Measurements from ENCODE around the gene MGME1. TPM values are rescaled to one million over a fixed set of nuclear protein-coding genes. Genes with fewer than 3 reads are reported as not detected.
A peak's percentile ranks its signal among the peaks of the same experiment; 100 is the strongest.

Gene MGME1
- total RNA-seq, 1 experiment from 2014 or later = 24.0 TPM

DNA sequence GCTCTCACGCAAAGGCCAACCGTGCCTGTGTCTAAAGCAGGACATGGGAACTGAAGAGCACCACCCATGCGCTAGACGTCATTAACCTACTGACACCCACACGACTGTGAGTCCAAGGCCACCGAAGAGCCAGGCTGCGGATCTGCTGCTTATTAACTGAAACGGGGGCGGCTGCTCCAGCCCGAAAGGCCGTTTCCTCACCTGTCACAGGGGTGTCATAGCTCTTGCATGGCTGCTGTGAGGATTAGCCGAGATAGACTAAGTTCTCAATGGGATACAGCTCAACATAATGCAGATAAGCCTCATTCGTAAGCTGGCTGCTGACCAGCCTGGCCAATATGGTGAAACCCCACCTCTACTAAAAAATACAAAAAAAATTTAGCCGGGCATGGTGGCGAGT, 62.2 kb downstream of the MGME1 start:
- ChIA-PET POLR2A (interaction anchor here (0.6 kb wide), 1 partner anchor 310 kb away, joined by 3 read pairs; no protein-coding TSS in a partner anchor), CTCF (interaction anchor here (0.6 kb wide), 1 partner anchor 10 kb away, joined by 3 read pairs; no protein-coding TSS in a partner anchor)
- no peak for DNase-seq (ENCODE audit: unreplicated experiment)
- TF ChIP-seq, protein P1, sequence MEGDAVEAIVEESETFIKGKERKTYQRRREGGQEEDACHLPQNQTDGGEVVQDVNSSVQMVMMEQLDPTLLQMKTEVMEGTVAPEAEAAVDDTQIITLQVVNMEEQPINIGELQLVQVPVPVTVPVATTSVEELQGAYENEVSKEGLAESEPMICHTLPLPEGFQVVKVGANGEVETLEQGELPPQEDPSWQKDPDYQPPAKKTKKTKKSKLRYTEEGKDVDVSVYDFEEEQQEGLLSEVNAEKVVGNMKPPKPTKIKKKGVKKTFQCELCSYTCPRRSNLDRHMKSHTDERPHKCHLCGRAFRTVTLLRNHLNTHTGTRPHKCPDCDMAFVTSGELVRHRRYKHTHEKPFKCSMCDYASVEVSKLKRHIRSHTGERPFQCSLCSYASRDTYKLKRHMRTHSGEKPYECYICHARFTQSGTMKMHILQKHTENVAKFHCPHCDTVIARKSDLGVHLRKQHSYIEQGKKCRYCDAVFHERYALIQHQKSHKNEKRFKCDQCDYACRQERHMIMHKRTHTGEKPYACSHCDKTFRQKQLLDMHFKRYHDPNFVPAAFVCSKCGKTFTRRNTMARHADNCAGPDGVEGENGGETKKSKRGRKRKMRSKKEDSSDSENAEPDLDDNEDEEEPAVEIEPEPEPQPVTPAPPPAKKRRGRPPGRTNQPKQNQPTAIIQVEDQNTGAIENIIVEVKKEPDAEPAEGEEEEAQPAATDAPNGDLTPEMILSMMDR (IDR thresholded peaks at IDR 0.05; ENCODE audit: unreplicated experiment) = no peak
- no TSS peak for BruUV-seq (replicated peaks)
- H3K27ac Mint-ChIP-seq (ENCODE audit: low read depth, unreplicated experiment) = no peak overlapping the region
- H3K4me1 Mint-ChIP-seq (ENCODE audit: insufficient read depth, unreplicated experiment) = peaks cover 5% of the 10 kb centered on the region
- no peak overlapping the region for H3K4me3 Mint-ChIP-seq (ENCODE audit: unreplicated experiment)
- no peaks in the 10 kb centered on the region for H3K36me3 Mint-ChIP-seq (ENCODE audit: insufficient read depth, unreplicated experiment)
- no peaks in the 10 kb centered on the region for H3K9me3 Mint-ChIP-seq (ENCODE audit: unreplicated experiment)
- H3K27me3 Mint-ChIP-seq (ENCODE audit: insufficient read depth, unreplicated experiment) = no peaks in the 10 kb centered on the region
- intact Hi-C loops (cut with micrococcal nuclease) = no loop called here

DNA sequence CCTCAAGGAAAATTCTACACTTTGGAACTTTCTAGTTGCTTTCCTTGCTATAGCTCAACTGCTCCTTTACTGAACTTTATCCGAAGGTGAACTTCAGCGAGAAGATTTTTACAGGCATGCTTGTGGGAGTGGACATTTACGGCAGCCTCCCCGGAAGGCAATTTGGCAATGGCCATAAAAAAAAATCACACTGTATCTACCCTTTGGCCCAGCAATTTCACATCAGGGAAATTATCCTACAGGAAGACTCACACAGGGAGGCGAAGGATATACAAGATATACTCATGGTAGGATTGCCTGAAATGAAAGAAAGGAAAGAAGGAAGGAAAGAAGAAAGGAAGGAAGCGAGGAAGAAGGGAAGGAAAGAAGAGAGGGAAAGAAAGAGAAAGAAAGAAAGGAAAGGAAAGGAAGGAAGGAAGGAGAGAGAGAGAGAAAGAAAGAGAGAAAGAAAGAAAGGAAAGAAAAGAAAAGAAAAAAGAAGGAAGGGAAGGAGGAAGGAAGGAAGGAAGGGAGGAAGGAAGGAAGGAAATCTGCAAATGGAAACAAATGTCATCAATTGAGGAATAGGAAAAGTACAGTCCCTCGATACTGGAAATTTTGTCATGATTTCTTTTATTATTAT, 63.2 kb downstream of the MGME1 start:
- peak overlapping the region; percentile 2 for H3K27ac Mint-ChIP-seq (ENCODE audit: low read depth, unreplicated experiment)
- no peak overlapping the region for H3K4me3 Mint-ChIP-seq (ENCODE audit: unreplicated experiment)
- CTCF ChIA-PET = interaction anchor here (0.6 kb wide), 1 partner anchor 75 kb away, joined by 3 read pairs; no protein-coding TSS in a partner anchor
- no peaks in the 10 kb centered on the region for H3K27me3 Mint-ChIP-seq (ENCODE audit: insufficient read depth, unreplicated experiment)
- BruUV-seq (replicated peaks) = no TSS peak
- H3K9me3 Mint-ChIP-seq (ENCODE audit: unreplicated experiment) = no peaks in the 10 kb centered on the region
- peaks cover 5% of the 10 kb centered on the region for H3K4me1 Mint-ChIP-seq (ENCODE audit: insufficient read depth, unreplicated experiment)
- H3K36me3 Mint-ChIP-seq (ENCODE audit: insufficient read depth, unreplicated experiment) = no peaks in the 10 kb centered on the region
- POLR2A ChIA-PET = interaction anchor here (0.7 to 0.9 kb wide), 3 partner anchors 9 to 248 kb away, joined by 3 to 4 read pairs (median 3); no protein-coding TSS in a partner anchor
- TF ChIP-seq, protein P1 (IDR thresholded peaks at IDR 0.05; ENCODE audit: unreplicated experiment) = no peak
- DNase-seq (ENCODE audit: unreplicated experiment) = no peak
- intact Hi-C loops (cut with micrococcal nuclease) = no loop called here

DNA sequence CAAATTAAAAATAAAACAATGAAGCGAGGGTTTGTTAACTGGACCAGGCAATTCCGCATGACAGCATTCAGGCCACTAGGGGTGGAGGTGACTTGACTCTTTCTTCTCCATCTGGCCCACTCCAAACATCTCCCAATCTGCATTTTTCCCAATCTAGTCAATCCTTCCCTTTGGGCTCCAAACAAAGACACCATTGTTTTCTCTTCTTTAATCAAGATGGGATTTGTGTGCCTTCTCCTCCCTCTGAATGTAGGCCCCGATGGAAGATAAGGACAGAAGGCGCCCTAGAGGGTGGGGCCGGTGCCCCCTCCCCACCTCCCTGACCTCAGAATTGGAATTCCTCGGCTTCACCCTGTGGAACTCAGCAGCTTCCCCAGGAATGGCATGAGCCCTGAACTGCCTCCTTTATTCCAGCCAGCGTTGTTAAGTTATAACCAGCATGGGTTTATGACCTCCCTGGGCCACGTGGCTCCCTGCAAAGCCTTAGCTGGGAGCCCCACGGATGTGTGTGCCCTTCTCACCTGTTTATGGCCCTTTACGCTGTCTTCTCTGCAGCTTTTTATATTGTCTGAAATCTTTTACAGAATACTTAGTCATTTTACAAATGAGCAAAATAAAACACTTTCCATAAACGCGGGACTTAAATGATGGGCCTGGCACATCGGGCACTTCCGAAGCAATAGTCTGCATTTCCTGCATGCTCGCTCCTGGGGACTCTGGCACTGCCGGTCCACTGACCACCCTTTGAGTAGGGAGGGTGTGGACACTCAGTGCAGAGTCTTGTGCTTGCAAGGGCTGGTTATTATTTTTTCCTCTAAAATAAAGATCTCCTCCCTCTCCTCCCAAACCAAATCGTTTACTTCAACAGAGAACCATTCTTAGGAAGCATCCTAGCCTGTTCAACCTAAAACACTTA, 64.4 kb downstream of the MGME1 start:
- no peak overlapping the region for H3K27ac Mint-ChIP-seq (ENCODE audit: low read depth, unreplicated experiment)
- H3K36me3 Mint-ChIP-seq (ENCODE audit: insufficient read depth, unreplicated experiment) = no peaks in the 10 kb centered on the region
- TF ChIP-seq, protein P1 (IDR thresholded peaks at IDR 0.05; ENCODE audit: unreplicated experiment) = no peak
- peaks cover 5% of the 10 kb centered on the region for H3K4me1 Mint-ChIP-seq (ENCODE audit: insufficient read depth, unreplicated experiment)
- H3K9me3 Mint-ChIP-seq (ENCODE audit: unreplicated experiment) = no peaks in the 10 kb centered on the region
- POLR2A ChIA-PET = interaction anchor here (0.8 kb wide), 1 partner anchor 192 kb away, joined by 4 read pairs; no protein-coding TSS in a partner anchor
- CTCF ChIA-PET = interaction anchor here (0.6 kb wide), 1 partner anchor 15 kb away, joined by 4 read pairs; no protein-coding TSS in a partner anchor
- DNase-seq (ENCODE audit: unreplicated experiment) = no peak
- intact Hi-C loops (cut with micrococcal nuclease) = no loop called here
- BruUV-seq (replicated peaks) = no TSS peak
- no peak overlapping the region for H3K4me3 Mint-ChIP-seq (ENCODE audit: unreplicated experiment)
- no peaks in the 10 kb centered on the region for H3K27me3 Mint-ChIP-seq (ENCODE audit: insufficient read depth, unreplicated experiment)

DNA sequence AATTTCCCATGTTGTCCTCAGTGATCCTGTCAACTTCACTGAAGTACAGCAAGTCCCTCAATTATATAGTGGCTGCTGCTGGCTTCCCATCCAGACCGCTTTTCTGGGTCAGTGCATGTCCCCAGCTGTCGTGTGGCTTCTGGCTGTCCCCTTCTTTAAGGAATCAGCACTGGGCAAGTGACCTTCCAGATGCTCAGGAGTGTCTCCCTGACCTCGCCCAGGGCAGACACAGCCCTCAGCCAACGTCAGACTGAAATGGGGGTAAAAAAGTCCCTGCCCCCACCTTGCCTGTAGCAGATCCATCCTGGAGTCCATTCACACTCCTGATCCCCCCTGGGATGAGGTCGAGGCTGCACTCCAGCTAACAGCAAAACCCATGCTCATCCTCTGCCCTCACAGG, 65.2 kb downstream of the MGME1 start:
- Mint-ChIP-seq H3K4me3 (ENCODE audit: unreplicated experiment) (no peak overlapping the region), H3K9me3 (ENCODE audit: unreplicated experiment) (no peaks in the 10 kb centered on the region), H3K27me3 (ENCODE audit: insufficient read depth, unreplicated experiment) (no peaks in the 10 kb centered on the region), H3K27ac (ENCODE audit: low read depth, unreplicated experiment) (no peak overlapping the region), H3K4me1 (ENCODE audit: insufficient read depth, unreplicated experiment) (peaks cover 5% of the 10 kb centered on the region), H3K36me3 (ENCODE audit: insufficient read depth, unreplicated experiment) (no peaks in the 10 kb centered on the region)
- ChIA-PET POLR2A (no interaction called here), CTCF (interaction anchor here (0.6 kb wide), 1 partner anchor 16 kb away, joined by 4 read pairs; no protein-coding TSS in a partner anchor)
- TF ChIP-seq, protein P1 (IDR thresholded peaks at IDR 0.05; ENCODE audit: unreplicated experiment) = no peak
- DNase-seq (ENCODE audit: unreplicated experiment) = no peak
- BruUV-seq (replicated peaks) = no TSS peak
- intact Hi-C loops (cut with micrococcal nuclease) = no loop called here

Data from MCF 10A (cell line).